GM19240 (cell line): ENCODE data around the gene REV3L.
"Not testable (repeated sequence)": the region's sequence is repeated elsewhere in the genome, so short reads cannot be mapped to it uniquely, and the experiment has no call there.

Experiments
- DNase-seq: peaks from one replicate; pipeline ENCODE4 v3.0.0; 2011; ENCODE audit warnings: low spot score; ENCODE audit not compliant: insufficient read length

The REV3L gene

DNA sequence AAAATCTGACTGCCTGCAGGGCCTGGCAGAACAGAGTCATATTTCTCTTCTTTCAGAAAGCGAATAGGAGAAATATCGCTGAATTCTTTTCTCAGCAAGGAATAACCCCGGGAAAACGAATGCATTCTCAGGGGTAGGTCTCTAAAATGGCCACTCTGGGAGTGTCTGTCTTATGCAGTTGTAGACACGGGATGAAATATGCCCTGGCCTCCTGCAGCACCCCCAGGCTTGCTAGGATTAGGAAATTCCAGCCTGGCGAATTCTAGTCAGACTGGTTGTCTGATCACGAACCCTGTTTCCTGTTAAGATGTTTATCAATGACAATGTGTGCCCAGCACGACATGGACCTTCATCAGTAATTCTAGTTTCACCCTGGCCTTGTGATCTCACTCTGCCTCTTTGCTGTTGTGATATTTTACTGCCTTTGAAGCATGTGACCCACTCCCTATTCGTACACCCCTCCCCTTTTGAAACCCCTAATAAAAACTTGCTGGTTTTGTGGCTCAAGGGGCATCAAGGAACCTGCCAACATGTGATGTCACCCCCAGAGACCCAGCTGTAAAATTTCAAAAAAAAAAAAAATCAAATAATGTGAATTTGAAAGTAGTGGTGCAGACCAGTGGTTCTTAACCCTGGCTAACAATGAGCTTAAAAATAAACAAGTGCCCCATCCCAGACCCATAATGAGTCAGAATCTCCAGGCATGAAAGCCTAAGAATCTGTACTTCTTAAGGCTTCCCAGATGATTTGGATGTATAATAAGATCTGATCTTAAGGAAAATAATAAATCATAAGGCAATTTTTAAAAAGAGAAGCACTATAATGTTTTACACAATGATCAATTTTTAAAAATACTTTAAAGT lies 181.8 kb downstream of the REV3L start:
- DNase-seq = not testable (repeated sequence)

DNA sequence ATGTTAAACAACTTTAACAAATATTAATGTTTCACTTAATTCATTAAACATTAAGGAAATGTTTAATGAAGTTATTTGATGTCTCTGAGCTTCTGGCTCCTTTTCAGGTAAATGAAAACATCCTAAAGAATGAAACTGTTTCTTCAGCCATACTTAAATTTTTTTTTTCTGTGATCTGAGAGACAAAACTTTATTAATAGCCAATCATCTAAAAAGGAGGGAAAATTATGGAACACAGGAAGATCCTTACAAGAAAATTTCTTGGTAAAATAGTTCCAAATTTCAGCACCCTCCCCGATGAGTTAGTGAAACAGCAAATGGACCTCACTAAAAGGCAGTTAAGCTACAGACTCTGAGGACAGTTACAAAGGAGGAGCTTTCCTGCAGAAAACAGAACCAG lies 185.2 kb downstream of the REV3L start:
- DNase-seq = no peak

DNA sequence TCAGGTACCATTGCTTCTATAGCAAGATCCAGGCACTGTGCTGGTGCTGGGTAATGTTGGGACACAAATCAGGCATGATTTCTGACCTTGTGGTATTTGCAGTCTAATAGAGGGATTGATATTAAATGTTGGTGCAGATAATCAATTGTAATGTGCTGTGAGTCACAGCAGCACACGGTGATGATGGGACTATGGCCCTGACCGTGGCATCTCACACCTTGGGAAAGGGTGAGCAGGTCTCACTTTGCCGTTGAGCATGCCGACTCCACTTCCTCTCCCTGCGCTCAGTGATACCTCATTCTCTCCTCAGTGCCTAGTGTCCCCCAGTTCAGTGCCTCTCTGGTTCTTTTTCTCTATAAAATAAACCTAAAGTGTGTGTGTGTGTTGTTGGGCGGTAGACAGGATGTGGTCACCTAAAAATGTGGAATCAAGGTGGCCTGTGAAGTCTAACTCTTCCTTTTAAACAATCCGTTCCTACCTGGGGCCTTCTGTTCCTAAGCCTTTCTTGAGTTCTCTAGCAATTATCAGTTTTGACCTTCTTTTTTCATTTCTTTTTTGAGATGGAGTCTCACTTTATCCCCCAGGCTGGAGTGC lies 188.5 kb downstream of the REV3L start:
- no peak for DNase-seq

DNA sequence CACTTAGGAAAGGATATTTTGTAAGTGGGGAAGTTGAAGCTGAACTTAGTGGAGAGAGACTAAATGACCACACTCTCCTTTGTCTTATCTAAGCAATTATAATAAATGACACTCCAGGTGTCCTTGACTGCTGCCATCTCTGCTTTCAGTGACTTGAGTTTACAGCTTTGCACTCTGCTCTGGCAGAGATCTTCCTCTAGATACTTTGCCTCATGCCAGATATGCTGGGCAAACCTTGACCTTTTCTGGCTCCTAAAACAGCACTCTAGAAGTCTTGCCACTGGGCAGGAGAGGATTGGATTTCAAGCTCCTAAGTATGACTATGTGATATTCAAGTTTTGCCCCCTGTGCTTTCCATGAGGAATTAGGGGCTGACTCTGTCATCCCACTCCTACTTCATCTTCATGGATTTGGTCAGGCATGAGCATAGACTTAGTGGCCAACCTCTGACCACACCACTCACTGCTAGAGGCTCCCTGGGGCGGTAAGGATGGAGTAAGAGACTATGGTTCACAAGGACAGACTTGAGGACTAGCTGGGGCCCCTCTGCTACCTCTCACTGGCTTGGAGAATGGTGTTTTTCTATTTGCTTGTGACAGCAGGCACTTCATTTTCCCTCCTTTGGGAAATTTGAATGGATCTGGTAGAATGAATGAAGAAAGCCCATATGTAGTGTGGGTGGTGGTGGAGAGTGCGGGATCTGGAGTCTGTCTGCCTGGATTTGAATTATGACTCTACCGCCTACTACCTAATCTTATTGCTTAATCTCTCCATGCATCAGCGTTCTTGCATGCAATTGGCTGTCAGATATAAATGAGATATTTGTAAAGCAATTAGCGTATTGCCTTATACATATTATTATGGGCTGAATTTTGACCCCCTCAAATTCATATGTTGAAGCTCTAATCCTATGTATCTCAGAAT lies 191.4 kb downstream of the REV3L start:
- DNase-seq = no peak

DNA sequence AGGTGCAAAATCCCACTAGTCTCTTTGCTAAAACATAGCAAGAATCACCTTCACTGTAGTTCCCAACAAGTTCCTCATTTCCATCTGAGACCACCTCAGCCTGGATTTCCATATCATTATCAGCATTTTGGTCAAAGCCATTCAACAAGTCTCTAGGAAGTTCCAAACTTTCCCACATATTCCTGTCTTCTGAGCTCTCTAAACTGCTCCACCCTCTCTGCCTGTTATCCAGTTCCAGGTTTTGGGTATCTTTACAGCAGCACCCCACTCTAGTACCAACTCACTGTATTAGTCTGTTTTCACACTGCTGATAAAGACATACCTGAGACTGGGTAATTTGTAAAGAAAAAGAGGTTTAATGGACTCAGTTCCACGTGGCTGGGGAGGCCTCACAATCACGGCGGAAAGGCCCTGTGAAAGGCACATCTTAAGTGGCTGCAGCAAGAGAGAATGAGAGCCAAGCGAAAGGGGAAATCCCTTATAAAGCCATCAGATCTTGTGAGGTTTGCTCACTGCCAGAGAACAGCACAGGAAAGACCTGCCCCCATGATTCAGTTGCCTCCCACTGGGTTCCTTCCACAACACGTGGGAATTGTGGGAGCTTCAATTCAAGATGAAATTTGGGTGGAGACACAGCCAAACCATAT lies 192.2 kb downstream of the REV3L start:
- not testable (repeated sequence) for DNase-seq

DNA sequence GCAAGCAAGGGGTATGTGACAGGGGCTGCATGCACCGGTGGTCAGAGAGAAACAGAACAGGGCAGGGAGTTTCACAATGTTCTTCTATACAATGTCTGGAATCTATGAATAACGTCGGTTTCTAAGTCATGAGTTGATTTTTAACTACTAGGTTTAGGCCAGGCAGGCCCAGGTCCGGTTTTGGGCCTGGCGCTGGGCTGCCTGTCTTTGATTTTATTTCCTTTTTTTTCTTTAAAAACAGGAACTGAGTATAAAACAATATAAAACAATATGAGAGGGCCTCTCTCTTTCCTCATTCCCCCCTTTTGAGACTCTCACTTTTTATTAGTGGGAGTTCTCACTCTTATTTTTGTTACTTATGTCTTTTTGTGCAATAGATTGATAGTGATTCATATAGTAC lies 198.7 kb downstream of the REV3L start:
- not testable (repeated sequence) for DNase-seq

DNA sequence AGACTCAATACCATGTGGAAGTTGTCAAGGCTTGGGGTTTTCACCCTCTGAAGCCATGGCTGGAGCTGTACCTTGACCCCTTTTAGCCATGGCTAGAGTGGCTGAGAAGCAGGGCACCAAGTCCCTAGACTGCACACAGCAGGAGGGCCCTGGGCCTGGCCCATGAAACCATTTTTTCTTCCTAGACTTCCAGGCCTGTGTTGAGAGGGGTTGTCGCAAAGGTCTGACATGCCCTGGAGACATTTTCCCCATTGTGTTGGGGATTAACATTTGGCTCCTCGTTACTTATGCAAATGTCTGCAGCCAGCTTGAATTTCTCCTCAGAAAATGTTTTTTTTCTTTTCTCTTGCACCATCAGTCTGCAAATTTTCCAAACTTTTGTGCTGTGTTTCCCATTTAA lies 199.3 kb downstream of the REV3L start:
- no peak for DNase-seq

DNA sequence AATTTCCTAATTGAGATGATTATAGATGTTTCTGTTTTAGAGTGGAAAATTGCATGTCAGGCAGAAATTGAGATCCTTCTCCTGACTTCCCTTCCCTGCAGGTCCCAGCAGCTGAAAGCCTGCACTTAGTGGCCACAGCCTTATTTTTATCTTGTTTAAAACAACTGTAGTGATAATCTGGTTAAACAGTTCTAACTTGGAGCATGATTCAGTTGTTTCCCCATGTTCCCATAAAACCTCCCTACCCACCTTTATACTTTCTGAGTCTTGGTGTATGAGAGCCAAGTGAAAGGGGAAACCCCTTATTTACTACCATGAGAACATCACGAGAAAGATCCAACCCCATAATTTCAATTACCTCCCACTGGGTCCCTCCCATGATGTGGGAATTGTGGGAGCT lies 200.5 kb downstream of the REV3L start:
- DNase-seq = no peak

DNA sequence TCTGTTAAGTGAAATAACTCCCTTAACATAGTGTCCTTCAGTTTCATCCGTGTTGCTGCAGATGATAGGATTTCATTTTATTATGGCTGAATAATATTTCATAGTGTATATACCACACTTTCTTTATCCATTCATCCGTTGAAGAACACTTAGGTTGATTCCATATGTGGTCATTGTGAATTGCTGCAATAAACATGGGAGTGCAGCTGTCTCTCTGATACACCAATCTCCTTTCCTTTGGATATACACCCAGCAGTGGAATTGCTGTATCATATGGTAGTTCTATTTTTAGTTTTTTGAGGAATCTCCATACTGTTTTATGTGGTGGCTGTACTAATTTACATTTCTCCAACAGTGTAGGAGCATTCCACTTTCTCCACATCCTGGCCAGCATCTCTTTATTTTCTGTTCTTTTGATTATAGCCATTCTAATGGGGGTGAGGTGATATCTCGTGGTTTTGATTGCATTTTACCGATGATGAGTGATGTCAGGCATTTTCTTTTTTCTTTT lies 202.5 kb downstream of the REV3L start:
- no peak for DNase-seq

DNA sequence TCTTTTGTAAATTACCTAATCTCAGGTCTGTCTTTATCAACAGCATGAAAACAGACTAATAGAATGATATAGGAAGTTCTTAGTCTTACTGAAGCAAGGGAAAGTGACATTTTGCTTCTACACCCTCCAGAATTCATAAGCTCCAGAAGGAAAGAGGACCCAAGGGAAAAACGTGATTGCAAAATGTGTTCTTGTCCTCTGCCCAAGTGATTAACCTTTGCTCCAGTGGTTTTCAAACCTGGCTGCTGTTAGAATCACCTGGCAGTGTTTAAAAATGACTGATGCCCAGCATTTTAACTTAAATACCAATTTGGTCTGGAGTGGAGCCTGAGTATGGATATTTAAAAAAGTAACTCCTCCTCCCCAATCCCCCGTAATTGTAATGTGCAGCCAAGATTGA lies 204.3 kb downstream of the REV3L start:
- no peak for DNase-seq

DNA sequence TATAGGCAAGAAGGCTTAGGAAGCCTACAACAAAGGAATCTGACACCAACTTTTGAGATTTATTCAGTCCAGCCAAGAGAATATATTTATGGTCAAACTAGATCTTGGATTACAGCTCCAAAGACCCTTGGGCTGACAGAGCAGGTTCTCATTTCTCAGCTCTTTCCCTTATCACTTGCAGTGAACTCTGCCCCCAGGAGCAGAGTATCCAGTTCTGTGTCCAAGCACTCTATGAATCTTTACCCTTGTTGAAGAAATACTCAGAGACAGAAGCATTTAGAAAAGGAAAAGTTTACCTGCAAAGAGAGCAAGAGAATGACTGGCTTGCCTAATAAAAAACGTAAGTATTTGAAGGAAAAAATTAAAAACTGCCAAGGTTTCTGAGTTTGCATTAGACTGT lies 205.2 kb downstream of the REV3L start:
- DNase-seq = no peak

DNA sequence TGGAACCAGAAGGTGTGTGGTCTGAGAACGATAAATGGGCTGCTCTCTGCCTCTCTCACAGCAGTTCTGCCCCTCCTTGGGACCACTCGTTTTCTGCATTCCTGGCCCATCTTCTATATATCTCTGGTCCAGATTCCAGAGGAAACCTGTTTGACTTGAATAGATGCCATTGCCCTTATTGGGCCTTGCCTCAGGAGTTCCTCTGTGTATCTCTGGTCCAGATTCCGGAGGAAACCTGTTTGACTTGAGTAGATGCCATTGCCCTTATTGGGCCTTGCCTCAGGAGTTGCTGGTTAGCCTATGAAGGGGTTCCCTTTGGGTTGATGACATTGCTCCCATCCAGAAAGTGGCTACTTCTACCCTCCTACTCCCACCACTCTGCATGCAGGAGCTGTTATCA lies 206.3 kb downstream of the REV3L start:
- no peak for DNase-seq

DNA sequence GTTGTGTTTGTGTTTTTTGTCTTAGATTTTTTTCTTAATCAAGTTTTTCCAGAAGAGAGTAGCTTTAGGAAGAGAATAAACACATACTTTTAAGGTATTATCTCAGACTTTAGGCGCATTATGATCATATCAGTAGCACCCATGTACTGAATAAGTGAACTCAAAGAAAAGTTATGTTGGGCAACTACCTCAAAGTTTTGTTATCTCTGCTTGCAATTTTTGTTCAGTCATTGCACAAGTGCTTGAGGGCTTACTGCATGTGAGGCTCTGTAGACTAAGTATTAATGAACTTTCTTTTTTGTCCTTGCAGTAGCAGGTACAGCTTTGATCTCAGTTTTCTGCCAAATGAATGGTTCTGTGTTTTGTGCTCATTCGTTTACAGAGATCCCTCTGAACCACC lies 206.7 kb downstream of the REV3L start:
- no peak for DNase-seq

DNA sequence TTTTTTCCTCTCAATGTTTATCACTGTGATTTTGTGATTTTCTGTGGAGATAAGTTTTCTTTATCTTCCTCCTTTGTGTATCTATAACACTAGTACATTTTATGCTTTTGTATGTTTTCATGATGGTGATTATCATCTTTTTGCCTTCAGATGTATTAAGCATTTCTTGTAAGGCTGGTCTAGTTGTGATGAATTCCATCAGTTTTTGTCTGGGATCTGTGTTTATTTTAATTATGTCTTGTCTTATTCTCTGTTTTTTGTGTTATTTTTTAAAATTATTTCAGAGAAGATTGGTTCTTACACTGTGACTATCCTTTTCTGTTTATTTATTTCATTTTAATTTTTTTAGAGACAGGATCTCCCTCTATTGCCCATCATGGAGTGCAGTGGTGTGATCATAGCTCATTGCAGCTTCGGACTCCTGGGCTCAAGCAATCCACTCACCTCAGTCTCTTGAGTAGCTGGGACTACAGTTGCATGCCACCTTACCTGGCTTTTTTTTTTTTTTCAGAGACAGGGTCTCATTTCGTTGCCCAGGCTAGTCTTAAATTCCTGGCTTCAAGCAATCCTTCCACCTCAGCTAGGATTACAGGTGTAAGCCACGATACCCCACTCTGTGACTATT lies 208.3 kb downstream of the REV3L start:
- DNase-seq = no peak

DNA sequence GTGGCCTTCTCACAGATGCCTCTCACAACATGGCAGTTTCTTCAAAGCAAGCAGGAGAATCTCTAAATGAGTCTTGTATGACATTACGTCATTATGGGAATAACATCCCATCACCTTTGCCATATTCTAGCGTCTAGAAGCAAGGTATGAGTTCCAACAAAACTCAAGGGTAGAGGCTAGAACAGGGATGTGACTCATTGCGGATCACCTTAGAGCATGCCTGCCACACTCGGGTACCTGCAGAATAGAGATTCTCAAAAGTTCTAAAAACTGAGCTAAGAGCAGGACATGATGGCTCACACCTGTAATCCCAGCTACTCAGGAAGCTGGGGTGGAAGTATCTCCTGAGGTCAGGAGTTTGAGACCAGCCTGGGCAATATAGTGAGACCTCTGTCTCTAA lies 212.9 kb downstream of the REV3L start:
- DNase-seq = no peak

DNA sequence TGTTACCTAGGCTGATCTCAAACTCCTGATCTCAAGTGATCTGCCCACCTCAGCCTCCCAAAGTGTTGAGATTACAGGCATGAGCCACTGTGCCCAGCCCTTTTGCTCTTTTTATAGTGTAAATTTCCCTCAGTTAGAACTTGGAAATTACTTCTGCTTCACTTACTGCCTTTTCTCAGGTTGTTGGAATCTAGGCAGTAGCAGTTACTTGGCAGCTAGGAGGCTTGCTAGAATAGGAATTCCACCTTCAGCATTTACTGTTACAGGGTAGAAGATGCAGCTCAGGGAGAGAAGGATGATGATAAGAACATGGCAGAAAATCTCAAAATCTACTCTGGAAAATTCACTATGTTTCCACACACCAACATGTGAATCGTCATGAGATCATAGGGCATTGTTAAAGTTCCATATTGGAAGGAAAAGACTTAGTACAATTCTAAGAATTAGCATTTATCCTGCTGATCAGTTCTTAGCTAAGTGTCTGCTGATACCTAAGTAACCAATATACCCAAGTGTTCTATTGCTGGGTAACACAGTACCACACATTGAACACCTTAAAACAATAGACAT lies 213.5 kb downstream of the REV3L start:
- no peak for DNase-seq

DNA sequence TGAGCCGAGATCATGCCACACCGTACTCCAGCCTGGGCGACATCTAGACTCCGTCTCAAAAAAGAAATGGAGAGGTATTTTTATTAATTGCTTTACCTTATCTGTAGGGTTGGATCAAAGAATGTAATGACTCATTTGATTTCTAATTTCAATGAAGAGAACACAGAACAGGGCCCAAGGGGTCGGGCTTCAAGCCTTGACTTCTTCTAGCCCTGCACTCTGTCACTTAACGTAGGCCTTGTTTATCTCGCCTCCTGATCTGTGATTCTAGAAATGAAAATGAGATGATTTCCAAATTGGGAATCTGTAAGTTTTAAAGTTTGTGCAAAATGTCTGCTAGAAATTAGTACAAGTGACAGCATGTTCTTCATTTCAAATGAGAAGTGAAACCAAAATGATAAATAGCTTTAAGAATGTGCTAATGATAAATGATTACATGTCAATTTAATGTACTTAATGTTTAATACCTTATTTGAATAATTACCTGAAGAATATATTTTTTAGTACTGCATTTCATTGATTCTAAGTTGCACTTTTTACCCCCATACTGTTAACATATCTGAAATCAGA lies 215.2 kb downstream of the REV3L start:
- no peak for DNase-seq

DNA sequence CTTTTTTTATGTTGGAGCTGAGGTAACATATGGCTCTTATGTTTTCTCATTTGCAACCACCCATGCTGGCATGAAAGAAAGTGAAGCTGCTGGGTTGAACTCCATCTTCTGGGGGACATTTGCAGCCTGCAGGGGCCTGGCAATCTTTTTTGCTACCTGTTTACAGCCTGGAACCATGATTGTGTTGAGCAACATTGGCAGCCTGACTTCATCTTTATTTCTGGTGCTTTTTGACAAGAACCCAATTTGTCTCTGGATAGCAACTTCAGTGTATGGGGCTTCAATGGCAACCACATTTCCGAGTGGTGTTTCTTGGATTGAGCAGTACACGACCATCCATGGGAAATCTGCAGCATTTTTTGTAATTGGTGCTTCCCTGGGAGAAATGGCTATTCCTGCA lies 216.7 kb downstream of the REV3L start:
- no peak for DNase-seq

DNA sequence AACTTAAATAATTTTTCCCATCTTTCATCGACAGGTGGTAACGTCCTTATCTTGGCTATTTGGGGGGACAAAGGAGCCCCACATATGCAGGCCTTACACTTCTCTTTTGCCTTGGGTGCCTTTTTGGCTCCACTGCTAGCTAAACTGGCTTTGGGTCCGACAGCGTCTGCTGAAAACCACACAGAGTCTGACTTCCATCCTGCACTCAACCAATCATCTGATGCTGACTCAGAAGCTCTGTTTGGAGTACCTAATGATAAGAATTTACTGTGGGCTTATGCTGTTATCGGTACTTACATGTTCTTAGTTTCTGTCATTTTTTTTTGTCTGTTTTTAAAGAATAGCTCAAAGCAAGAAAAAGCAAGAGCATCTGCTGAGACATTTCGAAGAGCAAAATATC lies 217.2 kb downstream of the REV3L start:
- no peak for DNase-seq

DNA sequence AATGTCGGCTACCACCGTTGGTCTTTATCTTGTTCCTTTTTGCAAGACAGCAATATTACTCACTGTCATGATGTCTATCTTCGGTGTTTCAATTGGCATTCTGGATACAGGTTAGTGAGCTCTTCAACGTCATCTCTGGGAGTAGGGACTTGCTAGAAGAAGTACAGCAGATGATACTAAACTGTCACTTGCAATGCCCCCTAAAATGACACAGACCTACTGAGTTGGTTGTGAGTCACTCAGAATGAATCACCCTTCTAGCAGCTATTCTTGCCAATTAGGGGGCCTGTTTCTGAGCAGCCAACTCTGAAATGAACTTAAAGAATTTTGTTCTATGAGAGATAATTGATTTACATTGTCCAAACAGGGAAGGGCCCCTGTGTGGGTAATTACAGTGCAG lies 219.2 kb downstream of the REV3L start:
- no peak for DNase-seq
